ENCODE measurements around the gene PEX5L.
A peak's percentile ranks its signal among the peaks of the same experiment; 100 is the strongest.

Gene PEX5L

DNA sequence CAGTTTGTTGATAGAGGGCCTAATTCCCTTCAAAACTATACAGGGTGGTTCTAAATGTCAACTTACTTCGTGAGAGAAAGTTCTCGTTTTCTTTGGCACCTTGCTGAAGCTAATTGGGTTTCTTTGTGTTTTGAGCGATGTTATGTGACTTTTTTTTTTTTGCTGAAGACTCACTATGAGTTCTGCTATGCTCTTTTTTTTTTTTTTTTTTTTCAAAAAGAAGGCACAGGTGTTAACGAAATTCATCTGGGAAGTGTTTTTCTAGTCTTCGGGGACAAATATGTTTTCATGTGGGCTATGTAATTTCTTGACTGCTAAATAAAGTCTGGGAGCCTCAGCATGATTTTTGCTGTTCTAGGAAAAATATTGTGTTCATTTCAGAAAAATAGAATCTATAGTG is 81.5 kb downstream of the PEX5L start:
- no peak for DNase-seq

DNA sequence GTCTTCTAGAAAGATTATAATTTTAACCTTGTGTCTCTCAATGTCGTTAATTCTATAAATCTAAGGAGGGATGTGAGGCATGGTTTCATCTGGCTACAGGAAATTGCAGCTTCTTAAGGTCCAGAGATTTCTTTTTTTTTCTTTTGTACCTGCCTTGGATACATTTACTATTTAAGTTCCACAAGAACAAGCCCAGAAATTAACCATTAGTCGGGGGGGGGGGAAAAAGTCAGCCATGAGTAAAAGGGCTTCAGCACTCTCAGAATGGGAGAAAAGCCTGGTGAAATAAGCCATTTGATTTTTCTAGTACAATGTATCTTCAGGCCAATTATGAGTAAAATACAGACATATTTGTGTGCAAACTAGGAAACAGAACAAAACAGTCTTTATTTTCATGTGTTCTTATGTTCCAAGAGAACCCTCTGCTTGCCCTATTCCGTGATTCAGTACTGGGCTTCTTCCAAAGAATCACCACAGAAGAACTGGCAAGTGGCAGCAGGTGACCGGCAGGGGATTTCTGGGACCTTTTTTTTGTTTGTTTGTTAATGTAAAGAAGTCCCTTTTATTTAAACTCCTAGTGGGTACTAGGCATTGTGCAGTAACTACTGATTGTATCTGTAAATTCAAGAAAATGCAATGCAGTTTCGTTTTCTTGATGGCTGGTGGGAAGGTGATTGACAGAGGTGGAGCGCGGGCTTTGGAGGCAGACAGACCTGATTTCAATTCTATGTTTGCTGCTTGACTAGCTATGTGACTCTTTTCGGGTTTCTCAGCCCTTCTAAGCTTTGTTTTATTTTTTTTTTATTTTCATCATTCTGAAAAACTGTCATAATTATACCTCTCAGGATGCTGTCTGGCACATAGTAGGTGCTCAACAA is 82.5 kb downstream of the PEX5L start:
- DNase-seq = no peak

DNA sequence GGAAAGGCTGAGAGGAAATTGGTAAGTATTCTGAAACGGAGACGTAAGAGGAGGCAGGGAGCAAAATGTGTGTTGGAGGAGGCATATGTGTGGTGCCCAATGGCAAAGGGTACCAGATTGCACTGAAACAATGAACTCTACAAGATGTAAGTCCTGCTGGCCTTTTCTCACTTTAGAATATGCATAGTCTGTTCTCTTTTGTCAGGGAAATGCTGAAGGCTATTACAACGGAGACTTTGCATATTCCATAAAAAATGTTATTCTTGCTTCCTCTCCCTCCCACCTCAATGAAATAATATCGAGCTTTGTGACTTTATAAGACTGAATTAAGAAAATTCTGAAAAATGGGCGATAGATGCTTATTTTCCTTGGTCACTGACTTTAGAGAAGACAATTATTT is 85.9 kb downstream of the PEX5L start:
- DNase-seq = no peak

DNA sequence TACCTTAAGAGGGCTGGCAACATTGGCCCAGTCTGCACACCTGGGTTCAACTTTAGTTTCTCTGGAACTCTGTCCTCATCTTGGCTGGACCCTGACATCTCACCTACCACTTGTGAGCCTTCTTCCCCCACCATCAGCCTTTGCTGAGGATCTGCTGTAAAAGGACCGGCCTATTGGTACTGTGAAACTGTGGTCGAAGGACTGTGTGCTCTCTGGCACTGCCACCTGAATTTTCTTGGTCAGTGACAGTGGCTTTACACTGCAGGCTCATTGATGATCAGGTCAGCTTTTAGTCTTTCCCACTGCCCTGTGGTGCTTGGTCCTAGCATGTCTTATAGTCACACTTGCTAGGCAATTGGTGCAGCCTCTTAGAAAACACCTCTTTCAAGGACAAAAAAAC is 86.9 kb downstream of the PEX5L start:
- DNase-seq = no peak

DNA sequence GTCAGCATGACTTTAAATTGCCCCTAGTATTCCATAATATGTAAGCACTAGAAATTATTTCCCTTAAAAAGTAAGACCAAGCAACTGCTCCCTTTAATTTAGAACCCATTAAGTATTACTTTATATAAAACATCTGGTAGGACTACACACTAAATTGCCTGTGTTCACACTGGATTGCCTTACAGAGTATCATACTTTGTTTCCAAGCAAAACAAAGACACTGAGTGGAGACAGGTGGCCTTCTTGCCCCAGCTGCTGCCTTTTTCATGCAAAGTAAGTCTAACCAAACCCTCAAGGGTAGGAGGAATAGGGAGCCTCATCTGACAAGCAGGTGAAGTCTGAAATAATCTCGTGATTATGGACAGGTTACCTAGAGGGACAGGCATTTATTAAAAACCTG is 87.3 kb downstream of the PEX5L start:
- DNase-seq = no peak

DNA sequence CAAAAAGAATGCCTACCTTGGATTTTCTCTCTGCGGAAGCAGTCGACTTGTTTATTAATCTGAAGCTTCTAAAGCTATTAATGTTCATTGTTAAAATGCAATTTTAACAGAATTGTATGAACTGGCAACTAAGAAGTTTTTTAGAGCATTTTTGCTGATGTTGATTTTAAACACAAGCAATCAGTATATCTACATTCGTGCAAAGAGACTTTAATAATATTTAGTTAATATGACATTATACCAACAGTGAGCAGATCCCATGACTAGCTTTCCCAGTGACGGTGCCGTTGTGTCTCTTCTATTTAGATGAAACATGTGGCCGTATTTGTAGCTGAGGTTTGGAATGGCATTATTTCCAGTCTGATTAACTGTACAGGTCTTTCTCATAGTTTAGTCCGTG is 88.0 kb downstream of the PEX5L start:
- no peak for DNase-seq

DNA sequence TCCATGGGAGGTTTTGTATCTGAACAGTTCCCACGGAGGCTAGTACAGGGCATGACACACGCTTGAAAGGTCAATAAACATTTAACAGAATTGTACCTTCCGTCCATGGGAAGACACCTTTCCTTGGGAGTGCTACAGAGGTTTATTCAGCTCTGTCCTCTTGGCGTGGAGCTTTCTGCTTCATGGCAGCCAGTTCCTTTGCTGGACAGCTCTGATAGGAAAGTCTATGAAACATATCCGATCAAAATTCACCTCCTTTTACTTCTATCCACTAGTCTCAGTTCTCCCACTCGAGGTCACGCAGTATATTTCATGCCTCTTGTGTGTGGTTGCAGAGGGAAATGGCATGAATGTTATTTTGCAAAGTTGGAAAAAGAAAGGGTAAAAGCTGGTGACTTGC is 91.2 kb downstream of the PEX5L start:
- no peak for DNase-seq

DNA sequence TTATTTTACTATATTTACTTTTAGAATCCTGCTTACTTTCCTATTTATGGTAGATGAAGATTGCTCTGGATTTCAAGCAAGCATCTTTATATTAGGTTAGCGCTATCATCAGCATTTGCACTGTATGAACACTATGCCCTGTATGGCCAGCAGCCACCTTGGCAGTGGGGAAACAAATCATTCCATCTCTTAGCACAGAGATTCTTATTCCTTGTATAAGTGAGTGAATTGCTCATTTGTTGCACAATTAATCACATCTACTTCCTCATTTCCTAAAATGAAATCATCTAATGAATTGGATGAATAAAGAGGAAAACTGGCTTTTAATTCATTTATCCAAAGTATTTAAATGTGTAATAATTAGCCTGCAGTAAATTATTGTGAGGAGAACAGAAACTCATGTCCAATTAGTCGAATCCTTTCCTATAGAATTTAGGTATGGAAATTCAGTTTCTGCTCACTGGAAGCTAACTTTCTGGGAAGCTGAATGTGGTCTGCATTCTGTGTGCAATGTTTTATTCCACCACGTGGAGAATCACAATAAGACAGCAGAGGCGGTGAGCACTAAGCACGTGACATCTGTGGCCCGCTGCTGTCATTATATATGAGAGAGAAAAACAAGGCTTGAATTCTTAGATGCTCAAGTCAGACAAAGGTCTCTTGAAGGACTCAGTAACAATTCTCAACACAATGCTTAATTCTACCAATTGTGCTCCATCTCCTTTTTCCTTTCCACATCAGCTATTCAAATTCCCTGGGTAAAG is 93.4 kb downstream of the PEX5L start:
- DNase-seq = no peak

DNA sequence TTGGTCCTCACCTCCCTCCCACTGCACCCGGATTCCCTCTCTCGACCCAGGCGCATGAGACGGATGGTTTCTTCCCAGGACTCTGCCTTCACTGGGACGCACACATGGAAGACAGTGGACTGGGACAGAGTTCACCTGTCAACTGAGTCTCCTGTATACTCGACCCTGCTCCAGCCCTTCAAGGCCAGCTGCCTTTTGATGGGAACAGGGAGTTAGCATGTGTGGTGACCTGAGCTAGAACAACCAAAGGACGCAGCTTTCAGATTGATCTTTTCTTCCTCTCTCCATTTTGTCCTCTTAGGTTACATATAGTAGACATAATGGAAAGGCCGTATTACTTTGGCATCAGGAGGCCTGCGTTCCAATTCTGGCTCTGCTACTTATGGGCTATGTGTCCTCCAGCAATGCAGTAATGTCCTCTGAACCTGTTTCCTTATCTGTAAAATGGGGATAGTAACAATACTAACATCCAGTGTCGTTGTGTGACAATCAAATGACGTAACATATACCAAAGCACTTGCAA is 94.1 kb downstream of the PEX5L start:
- no peak for DNase-seq

DNA sequence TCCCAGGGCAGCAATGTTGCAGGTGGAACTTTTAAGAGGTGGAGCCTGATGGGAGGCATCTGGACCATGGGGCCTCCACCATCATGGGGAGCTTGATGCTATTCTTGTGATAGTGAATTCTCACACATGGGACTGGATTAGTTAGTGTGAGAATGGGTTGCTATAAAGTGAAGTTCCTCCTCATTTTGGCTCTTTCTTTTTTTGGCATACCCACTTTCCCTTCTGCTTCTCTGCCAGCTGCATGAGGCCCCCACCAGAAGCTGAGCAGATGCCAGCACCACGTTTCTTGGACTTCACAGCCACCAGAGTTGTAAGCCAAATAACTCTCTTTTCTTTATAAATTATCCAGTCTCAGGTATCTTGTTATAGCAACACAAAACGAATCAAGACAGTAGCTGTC is 101.0 kb downstream of the PEX5L start:
- no peak for DNase-seq

DNA sequence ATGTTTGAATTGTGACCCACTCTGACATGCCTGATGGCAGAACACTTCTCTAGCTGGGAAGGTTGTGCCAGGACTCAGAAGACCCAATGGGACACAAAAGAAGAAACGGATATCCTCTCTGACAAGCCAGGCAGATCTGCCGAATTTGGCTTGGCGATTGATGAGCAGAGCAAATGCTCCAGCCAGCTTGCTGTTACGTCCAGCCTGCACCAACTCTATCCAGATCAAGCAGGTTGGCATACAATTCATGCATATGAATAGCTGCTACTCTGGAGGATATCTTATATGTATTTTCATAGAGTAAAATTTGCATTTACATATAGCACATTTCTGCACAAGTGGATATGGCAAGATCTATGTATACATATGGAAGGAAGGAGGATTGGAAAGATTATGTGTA is 102.8 kb downstream of the PEX5L start:
- no peak for DNase-seq

DNA sequence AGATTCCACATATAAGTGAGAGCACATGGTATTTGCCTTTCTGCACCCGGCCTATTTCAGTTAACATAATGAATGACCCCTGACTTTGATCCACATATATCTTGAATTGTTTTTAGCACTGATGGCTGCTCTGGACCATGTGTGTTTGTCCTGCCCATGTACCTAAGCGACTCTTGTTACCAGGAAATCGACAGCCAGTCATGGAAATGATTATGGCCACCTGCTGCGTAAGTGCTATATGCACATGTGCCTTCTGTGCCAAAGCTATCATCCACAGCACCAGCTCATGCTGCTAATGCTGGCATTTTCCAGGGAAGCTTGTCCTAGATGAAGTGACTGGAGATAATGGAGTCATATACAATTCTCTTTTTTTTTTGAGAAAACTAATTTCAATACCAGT is 103.7 kb downstream of the PEX5L start:
- no peak for DNase-seq

DNA sequence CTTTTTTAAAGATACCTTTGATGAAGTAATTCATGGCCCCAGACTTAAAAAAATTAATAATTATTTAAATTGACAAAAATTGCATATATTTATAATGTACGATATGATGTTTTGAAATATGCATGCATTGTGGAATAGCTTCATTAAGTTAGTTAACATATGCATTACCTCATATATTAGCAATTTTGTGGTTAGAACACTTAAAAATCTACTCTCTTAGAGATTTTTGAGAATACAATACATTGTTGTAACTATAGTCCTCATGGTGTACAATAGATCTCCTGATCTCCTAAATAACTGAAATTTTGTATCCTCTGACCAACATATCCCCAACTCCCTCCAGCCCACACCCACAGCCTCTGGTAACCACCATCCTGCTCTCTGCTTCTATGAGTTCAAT is 104.1 kb downstream of the PEX5L start:
- DNase-seq = no peak

DNA sequence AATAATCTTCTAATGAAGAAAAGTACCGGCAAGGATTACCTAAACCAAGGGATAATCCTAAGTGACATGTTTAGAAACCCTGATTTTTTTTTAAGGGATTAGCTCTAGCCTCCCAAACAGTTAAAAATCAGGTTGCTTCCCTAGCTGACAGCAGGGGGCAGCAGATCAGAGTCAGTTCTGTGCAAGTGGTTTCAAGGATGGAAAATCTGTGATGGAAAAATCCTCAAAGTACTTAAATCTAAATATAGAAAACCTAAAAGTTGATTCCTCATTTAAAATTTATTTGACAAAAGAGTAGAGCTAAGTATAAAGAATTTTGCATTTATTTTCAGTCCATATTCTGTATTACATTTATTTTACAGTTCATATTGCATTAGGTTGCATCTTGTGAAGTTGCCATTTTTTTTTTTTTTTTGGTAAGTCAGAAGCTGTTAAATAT is 107.6 kb downstream of the PEX5L start:
- peak; percentile 48 for DNase-seq

DNA sequence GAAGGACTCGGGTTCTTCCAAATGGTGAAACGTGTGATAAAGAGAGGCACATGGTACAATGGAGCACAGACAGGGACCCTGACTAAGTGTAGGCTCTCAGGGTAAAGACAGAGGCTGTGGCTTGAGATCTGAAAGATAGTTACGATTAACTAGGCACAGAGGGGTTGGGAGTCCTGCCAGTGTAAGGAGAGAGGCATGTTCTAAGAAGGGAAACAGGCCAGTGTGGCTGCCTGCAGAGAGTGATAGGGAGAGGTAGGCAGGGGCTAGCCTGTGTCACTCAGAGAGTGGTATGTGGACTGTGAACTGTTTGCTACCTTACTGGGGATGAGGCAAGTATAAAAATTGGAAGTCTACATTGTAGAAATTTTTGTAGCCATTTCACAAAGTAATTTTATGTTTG is 109.5 kb downstream of the PEX5L start:
- DNase-seq = no peak

DNA sequence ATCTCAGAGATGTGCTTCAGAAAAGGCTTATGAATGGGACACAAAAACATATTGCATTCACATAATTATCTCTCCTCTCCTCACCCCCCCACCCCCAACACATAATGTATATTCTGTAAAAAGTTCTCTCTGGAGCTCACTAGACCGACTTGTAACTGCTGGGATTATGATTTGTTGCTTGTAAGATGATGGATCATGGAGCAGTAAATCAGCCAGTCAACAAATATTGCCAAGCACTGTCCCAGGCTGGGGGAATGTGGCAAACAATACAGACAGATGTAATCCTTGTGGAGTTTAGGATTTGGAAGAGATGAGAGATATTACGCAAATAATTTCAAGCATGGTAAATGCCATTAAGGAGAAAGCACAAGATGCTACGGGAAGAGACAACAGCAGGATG is 114.8 kb downstream of the PEX5L start:
- DNase-seq = no peak

DNA sequence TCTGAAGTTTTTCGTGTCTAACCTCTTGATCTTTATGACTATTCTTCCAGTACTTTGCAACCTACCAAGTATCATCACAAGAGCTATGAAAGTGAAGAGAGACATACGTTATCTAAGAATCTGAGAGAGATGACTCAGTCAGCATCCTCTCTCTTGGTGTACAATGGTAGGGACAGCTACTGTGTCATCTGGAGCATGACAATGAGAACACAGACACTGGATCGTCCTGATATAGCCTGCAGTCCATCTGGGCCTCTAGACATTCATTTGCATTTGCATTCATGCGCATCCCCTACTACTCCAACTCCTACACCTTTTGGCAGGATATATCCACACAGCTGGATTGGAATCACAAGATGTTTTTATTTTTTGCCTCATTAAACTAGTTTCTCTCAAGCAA is 115.2 kb downstream of the PEX5L start:
- DNase-seq = no peak

DNA sequence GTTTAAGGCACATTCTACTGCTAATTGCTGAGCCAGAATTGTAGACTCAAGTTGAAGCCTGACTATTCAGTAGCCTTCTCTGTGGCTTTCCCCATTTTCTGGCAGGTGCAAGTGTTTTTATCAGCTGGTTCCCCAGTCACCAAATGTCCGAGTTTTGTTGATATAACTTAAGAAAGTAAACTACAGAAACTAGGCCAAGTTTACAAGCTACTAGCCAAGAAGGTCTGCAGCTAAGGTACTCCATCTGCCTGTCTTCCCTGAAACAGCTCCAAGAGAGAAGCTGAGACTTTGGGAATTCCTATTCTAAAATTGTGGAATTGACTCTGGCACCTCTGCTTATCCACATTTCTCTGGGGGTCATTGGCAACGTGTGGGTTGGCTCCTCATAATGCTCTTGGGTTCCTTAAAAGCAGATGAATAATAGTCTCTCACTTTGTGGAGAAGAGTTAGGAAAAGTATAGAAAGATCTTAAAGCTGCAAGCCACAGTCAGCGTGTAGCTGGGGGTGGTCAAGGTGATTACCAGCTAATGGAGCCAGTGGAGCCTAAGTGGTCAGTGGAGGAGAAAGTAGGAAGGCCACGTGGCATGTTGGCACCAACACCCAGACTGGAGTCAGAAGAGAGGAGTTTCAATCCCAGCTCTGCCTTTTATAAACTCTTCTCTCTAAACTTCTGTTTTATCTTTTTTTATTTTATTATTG is 128.8 kb downstream of the PEX5L start:
- DNase-seq = no peak

DNA sequence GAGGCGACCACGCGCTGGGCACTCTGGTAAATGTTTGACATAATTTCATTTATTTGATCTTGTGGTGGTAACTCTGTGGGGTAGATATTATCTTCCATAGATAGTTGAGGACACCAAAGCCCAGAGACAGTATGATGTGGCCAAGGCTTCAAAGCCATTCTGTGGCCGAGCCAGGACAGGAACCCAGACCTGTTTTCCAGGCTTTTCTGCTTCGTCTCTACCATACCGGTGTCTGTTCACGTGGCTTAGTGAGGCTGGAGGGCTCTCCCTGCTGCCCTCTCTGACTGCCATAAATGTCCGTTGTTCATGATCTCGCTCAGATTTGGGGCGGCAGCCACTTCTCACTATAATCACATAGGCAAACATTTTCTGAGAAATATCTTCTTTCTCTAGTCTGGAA is 134.7 kb downstream of the PEX5L start:
- no peak for DNase-seq

DNA sequence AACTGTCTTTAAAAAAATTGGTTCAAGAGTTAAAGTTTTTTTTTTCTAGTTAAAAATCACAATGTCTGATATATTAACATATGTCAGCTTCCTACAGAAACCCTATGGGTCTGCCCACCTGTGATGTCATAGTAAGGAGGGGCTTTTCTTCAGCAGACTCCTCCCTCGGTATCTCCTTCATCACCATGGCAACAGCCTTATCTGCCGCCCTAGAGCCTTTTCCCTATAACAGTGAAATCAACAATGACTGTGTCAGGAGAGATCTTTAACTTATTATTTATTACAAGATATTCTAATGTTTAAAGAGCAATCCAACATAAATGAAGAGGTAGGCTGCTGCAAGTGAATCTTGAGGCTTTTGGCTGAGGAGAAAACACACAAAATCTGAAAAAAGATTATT is 138.7 kb downstream of the PEX5L start:
- DNase-seq = no peak

DNA sequence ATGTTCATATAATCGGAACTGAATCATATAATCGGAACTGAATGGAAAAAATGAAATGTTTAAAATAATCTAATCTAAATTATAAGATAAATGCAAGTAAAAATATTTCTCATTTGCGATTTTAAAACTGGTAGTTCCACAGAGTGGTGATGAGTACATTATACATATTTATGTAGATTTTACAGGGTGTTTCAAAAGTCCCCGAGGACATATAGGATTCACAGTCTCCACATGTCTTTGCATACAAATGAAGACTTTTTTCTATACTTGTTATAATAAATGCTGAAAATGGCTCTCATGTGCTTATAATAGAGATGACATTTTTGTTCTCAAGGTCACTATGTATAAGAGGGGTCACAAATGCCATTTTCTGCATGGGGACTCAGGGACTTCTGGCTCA is 139.5 kb downstream of the PEX5L start:
- DNase-seq = no peak

DNA sequence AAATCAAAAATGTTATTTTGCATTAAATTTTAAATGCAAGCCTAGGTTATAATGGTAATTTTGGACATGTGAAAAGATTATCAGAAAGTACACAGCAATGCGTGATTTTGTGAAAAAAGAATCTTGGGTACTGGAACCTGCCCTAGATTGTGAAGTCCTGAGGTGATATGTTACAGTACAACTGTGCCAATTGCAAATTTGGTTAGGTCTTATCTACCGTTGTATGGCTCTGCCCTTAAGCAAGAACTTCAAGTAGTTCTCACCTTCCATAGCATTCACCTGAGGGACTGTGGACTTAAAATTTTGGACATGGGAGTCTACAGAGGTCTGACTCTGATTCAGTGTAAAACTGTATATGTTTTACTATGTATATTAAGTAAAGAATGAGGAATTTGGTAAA is 140.2 kb downstream of the PEX5L start:
- DNase-seq = no peak

DNA sequence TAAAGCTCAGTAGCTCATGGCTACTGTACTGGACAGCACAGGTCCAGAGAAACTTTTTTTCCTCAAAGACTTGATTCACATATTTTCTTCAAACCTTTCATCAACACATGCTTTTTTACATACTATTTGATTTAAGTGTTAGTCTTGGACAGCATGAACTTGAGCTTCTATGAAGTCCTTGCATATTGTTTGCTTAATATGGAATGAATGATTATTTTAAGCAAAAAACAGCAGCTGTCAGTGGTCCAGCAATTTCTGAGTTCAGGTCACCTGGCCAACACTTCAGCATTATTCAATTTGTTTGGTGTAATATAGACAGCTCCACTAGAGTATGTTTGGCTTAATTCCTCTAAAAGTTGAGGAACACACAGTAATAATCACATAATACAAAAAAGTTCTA is 141.4 kb downstream of the PEX5L start:
- DNase-seq = no peak
